ENCODE data around the gene SLC25A20. TPM values are rescaled to one million over a fixed set of nuclear protein-coding genes. Genes with fewer than 3 reads are reported as not detected.

SLC25A20 gene
- total RNA-seq, 1 experiment from 2014 or later = 17.7 TPM

DNA sequence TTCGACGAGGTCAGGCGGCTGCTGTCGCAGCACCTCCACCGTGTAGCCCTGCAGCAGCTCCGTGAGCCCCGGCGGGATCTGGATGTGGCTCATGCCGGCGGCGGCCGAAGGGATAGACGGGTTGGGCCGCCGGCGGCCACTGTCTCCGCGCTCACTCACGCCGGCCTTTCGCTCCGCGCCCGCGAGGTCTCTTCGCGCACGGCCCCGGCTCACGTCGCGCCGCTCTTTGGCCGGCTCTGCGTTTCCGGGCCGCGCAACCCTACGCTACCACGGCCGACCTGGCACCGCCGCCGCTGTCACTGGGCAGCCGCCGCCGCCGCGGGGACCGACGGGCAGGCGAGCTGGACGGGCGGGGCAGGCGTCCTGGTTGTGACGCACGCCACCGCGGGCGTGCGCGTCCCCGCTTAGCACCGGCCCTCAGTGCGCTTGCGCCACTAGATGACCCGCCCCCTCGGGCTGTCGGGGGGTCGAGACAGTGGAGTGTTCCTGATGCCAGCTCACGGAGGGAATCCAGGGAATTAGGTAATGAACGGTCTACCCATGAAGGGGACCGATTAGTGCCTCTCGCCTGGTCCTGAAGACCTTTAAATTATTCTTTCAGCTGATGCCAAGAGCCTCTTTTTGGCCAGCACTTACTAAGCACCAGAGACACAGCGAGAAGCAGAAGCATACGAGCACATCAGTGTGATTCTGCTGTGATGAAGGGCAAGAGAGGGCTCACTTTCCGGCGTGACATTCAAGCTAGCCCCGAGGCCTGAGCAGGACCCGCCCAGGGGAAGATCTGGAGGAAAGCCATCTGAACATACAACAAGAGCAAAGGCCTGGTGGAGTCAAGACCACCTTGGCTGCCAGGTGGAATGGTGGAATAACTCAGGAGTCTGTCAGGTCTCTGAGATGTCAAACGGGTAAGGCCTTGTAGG is 50.9 kb downstream of the SLC25A20 start, which contains the start of gene PRKAR2A:
Gene PRKAR2A, minus strand, starts transcription at position 371 of the 920 bp plus-strand sequence. Its CDS starts 278 bp downstream, at position 93.
- peak within 1 kb of the TSS; percentile 76 for H3K4me3 ChIP-seq (ENCODE audit: low read length)
- ChIA-PET POLR2A (ENCODE audit: unreplicated experiment) (interaction anchor here (0.6 to 0.9 kb wide), 5 partner anchors 80 to 589 kb away, joined by 3 to 21 read pairs (median 3); partner anchors contain the start of gene WDR6), CTCF (interaction anchor here (0.6 to 0.9 kb wide), 2 partner anchors 140 to 162 kb away, joined by 3 read pairs; partner anchors contain the start of gene NCKIPSD)
- no peaks in the 10 kb centered on the region for H3K9me2 ChIP-seq (replicated peaks; ENCODE audit: low read length)
- H3K9me3 ChIP-seq (ENCODE audit: low read length) = no peaks in the 10 kb centered on the region
- H3K4me1 ChIP-seq (ENCODE audit: insufficient read depth, low read length) = peaks cover 7% of the 10 kb centered on the region
- H3K4me2 ChIP-seq (ENCODE audit: low read length) = peak within 1 kb of the TSS; percentile 80
- TF ChIP-seq EZH2phosphoT487 (IDR thresholded peaks at IDR 0.05; ENCODE audit: borderline replicate concordance, low read length) (no peak), EZH2 (IDR thresholded peaks at IDR 0.05; ENCODE audit: low read length, unreplicated experiment) (no peak)
- TF ChIP-seq, protein P1, sequence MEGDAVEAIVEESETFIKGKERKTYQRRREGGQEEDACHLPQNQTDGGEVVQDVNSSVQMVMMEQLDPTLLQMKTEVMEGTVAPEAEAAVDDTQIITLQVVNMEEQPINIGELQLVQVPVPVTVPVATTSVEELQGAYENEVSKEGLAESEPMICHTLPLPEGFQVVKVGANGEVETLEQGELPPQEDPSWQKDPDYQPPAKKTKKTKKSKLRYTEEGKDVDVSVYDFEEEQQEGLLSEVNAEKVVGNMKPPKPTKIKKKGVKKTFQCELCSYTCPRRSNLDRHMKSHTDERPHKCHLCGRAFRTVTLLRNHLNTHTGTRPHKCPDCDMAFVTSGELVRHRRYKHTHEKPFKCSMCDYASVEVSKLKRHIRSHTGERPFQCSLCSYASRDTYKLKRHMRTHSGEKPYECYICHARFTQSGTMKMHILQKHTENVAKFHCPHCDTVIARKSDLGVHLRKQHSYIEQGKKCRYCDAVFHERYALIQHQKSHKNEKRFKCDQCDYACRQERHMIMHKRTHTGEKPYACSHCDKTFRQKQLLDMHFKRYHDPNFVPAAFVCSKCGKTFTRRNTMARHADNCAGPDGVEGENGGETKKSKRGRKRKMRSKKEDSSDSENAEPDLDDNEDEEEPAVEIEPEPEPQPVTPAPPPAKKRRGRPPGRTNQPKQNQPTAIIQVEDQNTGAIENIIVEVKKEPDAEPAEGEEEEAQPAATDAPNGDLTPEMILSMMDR (conservative IDR thresholded peaks at IDR 0.05; ENCODE audit: low read depth, low read length) = no peak
- H3K9ac ChIP-seq (ENCODE audit: low read length) = peak within 1 kb of the TSS; percentile 80
- H3K79me2 ChIP-seq (ENCODE audit: low read length) = peaks cover 22% of the 10 kb centered on the region
- peaks cover 9% of the 10 kb centered on the region; the same call in 1 of the 2 replicates for H4K20me1 ChIP-seq (ENCODE audit: low read length)
- peak within 1 kb of the TSS; percentile 88 for H2AFZ ChIP-seq (ENCODE audit: low read length)
- TSS peak; percentile 90 for BruUV-seq (replicated peaks)
- H3F3A ChIP-seq (ENCODE audit: low read length, unreplicated experiment) = no peaks in the 10 kb centered on the region
- peak; percentile 87 for ATAC-seq
- H3K36me3 ChIP-seq (ENCODE audit: low read depth, low read length) = no peaks in the 10 kb centered on the region
- intact Hi-C loops (cut with micrococcal nuclease) = loop anchor here (2.0 kb wide), 2 partner anchors 51 to 71 kb away; partner anchors contain the start of genes ARIH2 and SLC25A20
- peak; percentile 93 for DNase-seq
- H3K27ac ChIP-seq (ENCODE audit: low read length) = peak within 1 kb of the TSS; percentile 69
- H3K27me3 ChIP-seq (ENCODE audit: low read length) = no peaks in the 10 kb centered on the region

DNA sequence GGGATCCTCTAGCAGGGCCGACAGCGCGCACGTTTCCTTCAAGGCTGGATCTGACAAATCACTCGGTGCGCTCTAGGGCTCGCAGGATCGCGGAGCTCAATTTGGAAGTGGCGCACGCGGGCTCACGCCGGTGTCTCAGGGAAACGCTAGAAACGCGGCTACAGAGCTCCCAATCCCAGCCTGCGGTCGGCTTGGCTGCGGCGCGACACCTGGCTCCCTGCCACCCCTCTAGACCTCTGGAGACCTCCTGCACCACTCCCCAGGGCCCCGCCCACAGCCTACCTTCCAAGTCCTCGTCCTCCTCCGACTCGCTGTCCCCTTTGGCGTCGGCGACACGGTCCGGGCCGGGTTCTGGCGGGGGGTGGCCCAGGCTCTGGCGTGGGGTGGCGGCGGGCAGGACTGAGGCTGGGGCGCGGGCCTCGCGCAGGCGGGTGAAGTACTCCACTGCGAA is 51.6 kb downstream of the SLC25A20 start:
- BruUV-seq (replicated peaks) = no TSS peak
- Histone ChIP-seq H4K20me1 (ENCODE audit: low read length) (peaks cover 9% of the 10 kb centered on the region; the same call in 1 of the 2 replicates), H3K4me1 (ENCODE audit: insufficient read depth, low read length) (peaks cover 7% of the 10 kb centered on the region), H2AFZ (ENCODE audit: low read length) (peak overlapping the region; percentile 88), H3K9ac (ENCODE audit: low read length) (peak overlapping the region; percentile 80), H3K9me2 (replicated peaks; ENCODE audit: low read length) (no peaks in the 10 kb centered on the region), H3K79me2 (ENCODE audit: low read length) (peaks cover 22% of the 10 kb centered on the region), H3K9me3 (ENCODE audit: low read length) (no peaks in the 10 kb centered on the region), H3K27ac (ENCODE audit: low read length) (peak overlapping the region; percentile 69), H3K4me2 (ENCODE audit: low read length) (peak overlapping the region; percentile 80), H3F3A (ENCODE audit: low read length, unreplicated experiment) (no peaks in the 10 kb centered on the region), H3K27me3 (ENCODE audit: low read length) (no peaks in the 10 kb centered on the region), H3K36me3 (ENCODE audit: low read depth, low read length) (no peaks in the 10 kb centered on the region), H3K4me3 (ENCODE audit: low read length) (peak overlapping the region; percentile 76)
- intact Hi-C loops (cut with micrococcal nuclease) = loop anchor here (2.0 kb wide), 2 partner anchors 52 to 72 kb away; partner anchors contain the start of genes ARIH2 and SLC25A20
- ChIA-PET POLR2A (ENCODE audit: unreplicated experiment) (interaction anchor here (0.6 to 0.9 kb wide), 4 partner anchors 82 to 588 kb away, joined by 3 to 21 read pairs (median 4); partner anchors contain the start of gene WDR6), CTCF (interaction anchor here (0.6 to 0.9 kb wide), 2 partner anchors 141 to 161 kb away, joined by 3 read pairs; partner anchors contain the start of gene NCKIPSD)
- DNase-seq (peak; percentile 87), ATAC-seq (peak; percentile 73)
- TF ChIP-seq, protein P1 (conservative IDR thresholded peaks at IDR 0.05; ENCODE audit: low read depth, low read length) = no peak

All from PC-3 (cell line).